Skeletal muscle tissue (tissue), 4 donors: ENCODE results near the gene RPS6KL1. TPM values are rescaled to one million over a fixed set of nuclear protein-coding genes. Genes with fewer than 3 reads are reported as not detected.

ENCODE experiments used
- H3K27ac ChIP-seq: one replicate; pipeline ENCODE4 v1.7.0; 2013; ENCODE audit warnings: mild to moderate bottlenecking, low read depth, low read length, inconsistent platforms
- H3K27me3 ChIP-seq, 3 donors: one replicate each; pipeline ENCODE4 v1.7.0; 2013; ENCODE audit warnings: low read length in 3 of 3; ENCODE audit not compliant: control insufficient read depth in 3 of 3, insufficient read depth in 3 of 3
- H3K36me3 ChIP-seq, 3 donors: one replicate each; pipeline ENCODE4 v1.7.0; 2013; ENCODE audit warnings: low read length in 3 of 3; ENCODE audit not compliant: control insufficient read depth in 3 of 3, insufficient read depth in 3 of 3
- H3K4me1 ChIP-seq, 3 donors: one replicate each; pipeline ENCODE4 v1.7.0; 2013; ENCODE audit warnings: low read length in 3 of 3, mild to moderate bottlenecking in 3 of 3; ENCODE audit not compliant: control insufficient read depth in 3 of 3, insufficient read depth in 3 of 3
- H3K4me3 ChIP-seq, 3 donors: one replicate each; pipeline ENCODE4 v1.7.0; 2013; ENCODE audit warnings: low read length in 3 of 3
- H3K9ac ChIP-seq, 3 donors: one replicate each; pipeline ENCODE4 v1.7.0; 2013; ENCODE audit warnings: low read length in 3 of 3, mild to moderate bottlenecking in 3 of 3, moderate library complexity in 2 of 3, low read depth in 1 of 3
- H3K9me3 ChIP-seq, 3 donors: one replicate each; pipeline ENCODE4 v1.7.0; 2013; ENCODE audit warnings: low read length in 3 of 3; ENCODE audit not compliant: control insufficient read depth in 3 of 3
- total RNA-seq: library from RNA; depleted of rRNA; stranded (reverse); fragments of >200 nt; gene quantifications from one replicate; pipeline ENCODE4 v1.2.3, GENCODE V29; 2014
- donor health status: Osteomylitis.

Gene RPS6KL1
- total RNA-seq, 1 donor from 2014 or later = 3.1 TPM

GRCh38 chr14:74913986-74914573 is 9.0 kb downstream of the RPS6KL1 start:
- Histone ChIP-seq H3K9me3 (no peaks in the 10 kb centered on the region), H3K27me3 (no peaks in the 10 kb centered on the region), H3K4me3 (no peak overlapping the region), H3K27ac (peak overlapping the region; percentile 26), H3K4me1 (peaks cover 38 to 47% (median 43%) of the 10 kb centered on the region in 3 donors), H3K36me3 (peaks cover under 1 to 3% (median 1%) of the 10 kb centered on the region in 3 donors), H3K9ac (peak overlapping the region in 1 of 3 donors; percentile 23)

GRCh38 chr14:74913393-74913910 is 9.6 kb downstream of the RPS6KL1 start:
- Histone ChIP-seq H3K4me1 (peaks cover 41 to 49% (median 47%) of the 10 kb centered on the region in 3 donors), H3K36me3 (peaks cover 0 to under 1% (median 0%) of the 10 kb centered on the region in 3 donors), H3K9me3 (no peaks in the 10 kb centered on the region), H3K4me3 (no peak overlapping the region), H3K27ac (peak overlapping the region; percentile 26), H3K9ac (no peak overlapping the region), H3K27me3 (no peaks in the 10 kb centered on the region)

DNA sequence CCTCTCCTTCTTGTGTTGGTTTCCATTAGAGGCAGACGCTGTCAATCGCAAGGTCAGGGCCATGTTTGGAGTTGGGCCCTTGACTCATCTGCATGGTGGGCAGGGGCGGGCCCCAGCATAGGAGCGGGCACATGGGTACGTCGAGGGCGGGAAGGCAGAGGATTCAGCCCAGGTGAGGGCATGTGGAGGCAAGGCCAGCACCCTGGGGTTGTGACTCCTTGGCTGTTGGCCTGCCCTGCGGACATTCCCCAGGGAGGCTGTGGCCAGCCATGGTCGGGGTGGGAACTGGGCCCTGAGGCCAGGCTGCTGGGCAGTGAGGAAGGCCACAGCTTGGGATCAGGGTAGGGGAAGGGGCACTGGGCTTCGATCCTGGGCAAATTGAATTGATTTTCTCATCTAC is 10.3 kb downstream of the RPS6KL1 start:
- Histone ChIP-seq H3K27ac (no peak overlapping the region), H3K9ac (no peak overlapping the region), H3K9me3 (no peaks in the 10 kb centered on the region), H3K27me3 (no peaks in the 10 kb centered on the region), H3K4me3 (no peak overlapping the region), H3K4me1 (peaks cover 42 to 49% (median 48%) of the 10 kb centered on the region in 3 donors), H3K36me3 (no peaks in the 10 kb centered on the region)

GRCh38 chr14:74912111-74912510 is 10.9 kb downstream of the RPS6KL1 start:
- Histone ChIP-seq H3K9me3 (no peaks in the 10 kb centered on the region), H3K27me3 (no peaks in the 10 kb centered on the region), H3K27ac (no peak overlapping the region), H3K4me3 (no peak overlapping the region), H3K36me3 (no peaks in the 10 kb centered on the region), H3K4me1 (peaks cover 42 to 49% (median 48%) of the 10 kb centered on the region in 3 donors), H3K9ac (no peak overlapping the region)

DNA sequence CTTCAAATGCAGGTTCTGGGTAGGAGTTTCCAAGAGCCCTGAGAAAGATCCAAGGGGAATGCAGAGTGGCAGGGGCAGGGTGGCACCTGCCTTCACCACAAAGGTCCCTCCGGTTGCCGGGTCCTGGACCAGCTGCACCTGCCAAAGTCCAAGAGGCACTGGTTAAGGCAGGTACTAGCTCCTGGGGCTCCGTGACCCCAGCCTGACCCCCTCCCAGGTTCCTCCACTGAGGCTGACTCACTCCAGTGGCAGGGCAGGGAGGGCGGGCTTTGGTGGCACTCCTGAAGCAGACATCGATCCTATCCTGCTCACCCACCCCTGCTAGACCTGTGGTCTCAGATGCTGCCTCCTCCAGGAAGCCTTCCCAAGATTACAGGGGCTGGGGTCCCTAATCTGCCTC is 11.4 kb downstream of the RPS6KL1 start:
- peaks cover 42 to 49% (median 48%) of the 10 kb centered on the region in 3 donors for H3K4me1 ChIP-seq

DNA sequence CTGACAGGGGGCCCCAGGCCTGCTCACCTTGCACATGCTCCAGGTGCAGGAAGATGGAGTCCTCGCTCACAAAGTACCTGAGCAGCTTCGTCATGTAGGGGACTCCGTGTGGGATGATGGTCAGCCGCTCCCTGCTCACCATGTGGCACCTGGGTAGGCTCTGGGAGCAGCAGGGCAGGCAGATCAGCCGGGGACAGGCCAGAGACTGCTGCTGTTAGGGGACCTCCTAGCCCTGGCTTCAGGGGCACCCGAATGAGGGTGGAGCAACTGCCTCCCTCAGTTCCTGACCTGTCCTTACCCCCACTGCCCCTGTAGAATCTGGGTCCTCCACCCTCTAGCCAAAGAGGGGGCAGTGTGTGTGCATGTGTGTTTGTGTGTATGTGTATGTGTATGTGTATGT is 11.8 kb downstream of the RPS6KL1 start:
- no peaks in the 10 kb centered on the region for H3K27me3 ChIP-seq
- H3K4me3 ChIP-seq = no peak overlapping the region
- no peak overlapping the region for H3K9ac ChIP-seq
- H3K9me3 ChIP-seq = no peaks in the 10 kb centered on the region
- H3K36me3 ChIP-seq = no peaks in the 10 kb centered on the region
- no peak overlapping the region for H3K27ac ChIP-seq
- peaks cover 38 to 48% (median 46%) of the 10 kb centered on the region in 3 donors for H3K4me1 ChIP-seq

More for the DNA sequence above, 11.4 kb downstream of the RPS6KL1 start:
- Histone ChIP-seq H3K36me3 (no peaks in the 10 kb centered on the region), H3K27me3 (no peaks in the 10 kb centered on the region), H3K27ac (no peak overlapping the region), H3K9ac (no peak overlapping the region), H3K4me3 (no peak overlapping the region), H3K9me3 (no peaks in the 10 kb centered on the region)

DNA sequence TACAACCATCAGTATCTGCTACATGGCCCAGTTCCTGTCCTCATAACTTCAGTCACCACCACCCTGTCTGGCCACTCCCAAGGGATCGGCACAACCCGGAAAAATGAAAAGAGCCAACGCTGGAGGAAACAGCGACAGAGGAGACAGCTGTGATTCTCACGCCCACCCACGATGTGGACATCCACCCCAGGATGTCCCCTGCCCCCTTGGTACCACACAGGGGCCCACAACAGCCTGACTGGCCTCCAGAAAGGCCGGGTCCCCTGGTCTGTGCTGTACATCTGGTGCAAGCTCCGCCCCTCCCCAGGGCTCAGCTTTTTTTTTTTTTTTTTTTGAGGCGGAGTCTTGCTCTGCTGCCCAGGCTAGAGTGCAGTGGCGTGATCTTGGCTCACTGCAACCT is 12.5 kb downstream of the RPS6KL1 start:
- Histone ChIP-seq H3K27ac (no peak overlapping the region), H3K27me3 (no peaks in the 10 kb centered on the region), H3K36me3 (peaks cover 0 to under 1% (median 0%) of the 10 kb centered on the region in 3 donors), H3K9me3 (no peaks in the 10 kb centered on the region), H3K4me3 (no peak overlapping the region), H3K9ac (no peak overlapping the region), H3K4me1 (peaks cover 38 to 46% (median 46%) of the 10 kb centered on the region in 3 donors)

DNA sequence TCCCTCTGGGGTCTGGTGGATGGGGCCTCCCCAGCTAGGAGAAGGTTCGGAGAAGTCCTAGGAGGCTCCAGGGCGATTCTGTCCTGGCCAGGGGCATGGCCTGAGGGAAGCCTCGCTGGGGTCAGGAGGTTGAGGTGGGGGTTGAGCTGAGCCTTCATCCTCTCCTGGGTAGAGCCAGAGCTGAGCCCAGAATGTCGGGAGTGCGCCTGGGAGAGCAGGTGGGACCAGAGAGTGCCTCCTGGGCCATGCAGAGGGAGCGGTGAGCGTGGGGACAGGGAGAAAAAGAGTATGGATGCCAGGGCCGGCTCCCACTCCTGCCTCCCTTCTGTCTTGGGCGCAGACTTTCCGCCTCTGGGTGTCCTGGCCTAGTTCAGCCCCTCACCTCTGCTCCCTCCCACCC is 13.1 kb downstream of the RPS6KL1 start:
- Histone ChIP-seq H3K4me1 (peaks cover 40 to 48% (median 40%) of the 10 kb centered on the region in 3 donors), H3K4me3 (no peak overlapping the region), H3K36me3 (peaks cover 0 to 2% (median 0%) of the 10 kb centered on the region in 3 donors), H3K9me3 (no peaks in the 10 kb centered on the region), H3K27ac (no peak overlapping the region), H3K9ac (no peak overlapping the region), H3K27me3 (no peaks in the 10 kb centered on the region)

DNA sequence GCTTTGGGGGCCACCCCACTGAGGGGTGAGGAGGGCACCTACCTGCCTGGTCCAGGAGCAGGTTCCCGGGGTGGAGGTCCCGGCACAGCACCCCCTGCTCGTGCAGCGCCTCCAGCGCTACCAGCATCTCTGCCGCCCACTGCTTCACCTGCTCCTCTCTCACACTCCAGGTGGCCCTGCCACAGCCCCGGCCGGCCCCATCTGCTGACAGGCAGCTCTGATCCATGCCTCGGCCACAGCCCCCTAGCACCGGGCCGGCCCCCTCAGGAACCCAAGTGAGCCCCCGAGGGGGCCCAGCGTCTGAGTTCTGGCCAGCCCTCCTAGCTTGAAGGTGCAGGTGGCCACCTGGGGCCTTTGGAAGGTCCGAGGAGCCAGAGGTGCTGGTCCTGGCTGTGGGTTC is 13.6 kb downstream of the RPS6KL1 start:
- Histone ChIP-seq H3K27ac (no peak overlapping the region), H3K4me3 (no peak overlapping the region), H3K9me3 (no peaks in the 10 kb centered on the region), H3K4me1 (peaks cover 39 to 47% (median 40%) of the 10 kb centered on the region in 3 donors), H3K27me3 (no peaks in the 10 kb centered on the region), H3K36me3 (peaks cover 2 to 4% (median 3%) of the 10 kb centered on the region in 3 donors), H3K9ac (no peak overlapping the region)

DNA sequence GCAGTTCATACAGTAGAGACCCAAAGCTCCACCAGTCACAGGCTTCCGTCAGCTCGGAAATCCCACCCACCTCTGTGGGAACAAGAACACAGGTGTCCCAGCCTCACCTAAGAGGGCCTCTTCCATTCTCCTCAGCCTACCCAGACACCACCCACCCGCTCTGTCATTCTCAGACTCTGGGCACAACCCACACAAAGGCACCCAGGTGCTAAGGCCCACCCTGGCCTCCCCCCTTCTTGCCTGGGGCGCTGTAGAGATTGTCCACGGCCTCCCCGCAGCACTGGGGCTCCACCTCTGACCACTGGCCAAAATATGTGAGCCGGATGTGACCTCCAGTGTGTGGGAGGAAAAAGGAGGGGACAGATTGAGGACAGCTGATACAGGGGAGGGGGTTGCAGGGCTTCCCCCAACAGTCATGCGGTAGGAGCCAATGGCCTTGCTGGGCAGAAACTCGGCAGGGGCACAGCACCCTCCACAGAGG is 14.2 kb downstream of the RPS6KL1 start:
- no peak overlapping the region for H3K9ac ChIP-seq
- no peak overlapping the region for H3K27ac ChIP-seq
- no peaks in the 10 kb centered on the region for H3K27me3 ChIP-seq
- H3K4me3 ChIP-seq = no peak overlapping the region
- H3K4me1 ChIP-seq = peaks cover 33 to 43% (median 36%) of the 10 kb centered on the region in 3 donors
- H3K36me3 ChIP-seq = peaks cover 3 to 7% (median 5%) of the 10 kb centered on the region in 3 donors
- H3K9me3 ChIP-seq = no peaks in the 10 kb centered on the region
